ENCODE measurements around the gene POLN. TPM values are rescaled to one million over a fixed set of nuclear protein-coding genes. Genes with fewer than 3 reads are reported as not detected.

The POLN gene
- total and polyA plus RNA-seq, 2 experiments from 2014 or later = 1.8 to 4.0 TPM

DNA sequence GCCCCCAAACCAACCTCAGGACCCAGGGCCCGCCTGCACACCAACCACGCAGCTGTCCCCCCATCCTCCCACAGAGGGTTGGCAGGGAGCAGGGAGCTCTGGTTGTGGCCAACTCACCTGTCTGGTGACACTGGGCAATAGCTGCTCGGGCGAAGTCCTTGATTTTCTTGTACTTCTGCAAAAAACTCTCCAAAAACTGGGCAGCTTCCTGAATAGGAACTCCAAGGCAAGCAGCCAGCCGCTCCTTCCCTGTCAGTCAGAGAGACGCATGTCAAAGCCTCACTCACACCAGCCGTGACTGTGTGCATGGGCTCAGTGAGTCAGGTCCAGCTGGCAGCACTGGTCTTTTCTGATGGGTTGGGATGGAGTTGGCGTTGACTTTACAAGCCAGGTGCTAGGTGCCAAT, 156.4 kb downstream of the POLN start (continued):
- TF ChIP-seq ETS1 (IDR thresholded peaks at IDR 0.05) (no peak), EZH2 (IDR thresholded peaks at IDR 0.05; ENCODE audit: low read depth, unreplicated experiment) (no peak), CTCF (conservative IDR thresholded peaks at IDR 0.05; ENCODE audit: low read depth in 2 of 2) (no peak), EZH2phosphoT487 (IDR thresholded peaks at IDR 0.05; ENCODE audit: unreplicated experiment) (no peak), POLR2AphosphoS5 (IDR thresholded peaks at IDR 0.05; ENCODE audit: low read depth) (no peak)

- Histone ChIP-seq H3K27me3 (ENCODE audit: insufficient read depth) (no peaks in the 10 kb centered on the region), H3K79me2 (replicated peaks; ENCODE audit: insufficient read depth) (no peaks in the 10 kb centered on the region), H2AFZ (no peak overlapping the region), H3K4me3 (no peak overlapping the region), H3K9me2 (ENCODE audit: insufficient read depth) (no peaks in the 10 kb centered on the region), H4K20me1 (replicated peaks; ENCODE audit: insufficient read depth) (no peaks in the 10 kb centered on the region), H3K27ac (ENCODE audit: low read depth) (no peak overlapping the region), H3K4me1 (ENCODE audit: insufficient read depth) (no peaks in the 10 kb centered on the region), H3F3A (replicated peaks; ENCODE audit: low read depth) (no peaks in the 10 kb centered on the region), H3K36me3 (ENCODE audit: insufficient read depth) (no peaks in the 10 kb centered on the region), H3K4me2 (no peak overlapping the region)
- H3K27ac Mint-ChIP-seq = no peak overlapping the region
- peaks cover 8% of the 10 kb centered on the region for H3K27me3 Mint-ChIP-seq (ENCODE audit: insufficient read depth, low read depth, poor library complexity)
- no peak overlapping the region for H3K4me3 Mint-ChIP-seq
- no peaks in the 10 kb centered on the region for H3K9me3 Mint-ChIP-seq
- ATAC-seq (no peak), DNase-seq (ENCODE audit: low spot score) (no peak)
- no peaks in the 10 kb centered on the region; the same call in 2 of the 3 replicates for H3K4me1 Mint-ChIP-seq
- no peaks in the 10 kb centered on the region; the same call in 2 of the 3 replicates for H3K36me3 Mint-ChIP-seq (ENCODE audit: low read depth)
- no peak for TF ChIP-seq REST (IDR thresholded peaks at IDR 0.05; ENCODE audit: unreplicated experiment)
- no peak for TF ChIP-seq ZNF114 (CRISPR knock-in tag; IDR thresholded peaks at IDR 0.05)
- no peak for TF ChIP-seq ZNF462 (CRISPR knock-in tag; IDR thresholded peaks at IDR 0.05)
- no peak for TF ChIP-seq CREB1 (CRISPR knock-in tag; IDR thresholded peaks at IDR 0.05; ENCODE audit: low read depth)
- no peak for TF ChIP-seq POLR2AphosphoS5 (IDR thresholded peaks at IDR 0.05; ENCODE audit: low read depth)
- TF ChIP-seq ETS1 (IDR thresholded peaks at IDR 0.05) = no peak
- TF ChIP-seq ZNF331 (CRISPR knock-in tag; IDR thresholded peaks at IDR 0.05; ENCODE audit: low read depth) = no peak
- TF ChIP-seq STAT1 (IDR thresholded peaks at IDR 0.05; ENCODE audit: unreplicated experiment) = no peak
- no peak for TF ChIP-seq EZH2phosphoT487 (IDR thresholded peaks at IDR 0.05; ENCODE audit: unreplicated experiment)
These were observed 157.6 kb downstream of the POLN start for GRCh38 chr4:2084316-2084715.
